ENCODE results near the gene CCL14. TPM values are rescaled to one million over a fixed set of nuclear protein-coding genes. Genes with fewer than 3 reads are reported as not detected.
"Not testable (repeated sequence)": the region's sequence is repeated elsewhere in the genome, so short reads cannot be mapped to it uniquely, and the experiment has no call there.

CCL14 gene
- total and polyA plus RNA-seq, 9 donors: 15.2 to 32.3 (median 23.2) TPM

DNA sequence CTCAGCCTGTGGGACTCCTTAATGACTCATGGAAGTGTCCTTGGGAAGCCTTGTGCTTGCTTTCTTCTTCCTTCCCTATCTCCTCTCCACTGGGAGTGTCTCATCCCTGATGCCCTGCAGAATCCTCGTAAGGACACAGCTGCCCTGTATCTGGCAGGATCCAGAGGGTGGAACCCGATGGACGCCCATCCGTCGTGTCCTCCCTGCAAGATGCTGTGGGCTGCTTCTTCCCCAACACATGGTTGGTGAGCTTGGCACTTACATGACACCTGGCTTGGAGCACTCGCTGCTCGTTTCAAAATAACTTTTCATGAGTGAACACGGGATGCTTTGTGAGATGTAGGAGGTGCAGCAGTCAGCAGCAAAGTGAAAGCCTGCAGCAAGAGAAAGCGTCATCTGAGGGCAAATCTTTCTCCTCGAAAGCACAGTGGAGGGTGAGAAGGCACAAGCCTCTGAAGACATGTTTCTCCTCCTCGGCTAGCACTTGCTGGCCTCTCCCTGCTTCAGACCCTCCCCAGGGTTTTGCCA, 11.6 kb upstream of the CCL14 start:
- no peak overlapping the region for H3K27ac ChIP-seq (ENCODE audit: low read length)
- no peaks in the 10 kb centered on the region for H3K36me3 ChIP-seq (ENCODE audit: control insufficient read depth, insufficient read depth, low read length)
- 69% methylated on average over 8 of the region's 11 CpGs for WGBS (ENCODE audit: insufficient coverage)
- H3K4me1 ChIP-seq (ENCODE audit: control insufficient read depth, insufficient read depth, low read length): no peaks in the 10 kb centered on the region
- H3K27me3 ChIP-seq (ENCODE audit: control insufficient read depth, insufficient read depth, low read length): no peaks in the 10 kb centered on the region
- no peak overlapping the region for H3K4me3 ChIP-seq (ENCODE audit: low read length)
- no peaks in the 10 kb centered on the region for H3K9me3 ChIP-seq (replicated peaks; ENCODE audit: control insufficient read depth, low read depth, low read length)
- DNase-seq: no peak

DNA sequence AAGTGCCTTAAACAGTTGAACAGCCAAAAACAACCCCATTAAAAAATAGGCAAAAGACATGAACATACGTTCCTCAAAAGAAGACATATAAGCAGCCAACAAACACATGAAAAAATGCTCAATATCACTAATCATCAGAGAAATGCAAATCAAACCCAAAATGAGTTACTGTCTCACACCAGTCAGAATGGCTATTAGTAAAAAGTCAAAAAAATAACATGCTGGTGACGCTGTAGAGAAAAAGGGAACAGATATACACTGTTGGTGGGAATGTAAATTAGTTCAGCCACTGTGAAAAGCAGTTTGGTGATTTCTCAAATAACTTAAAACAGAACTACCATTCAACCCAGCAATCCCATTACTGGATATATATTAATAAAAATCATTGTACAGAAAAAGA, 8.8 kb upstream of the CCL14 start:
- not testable (repeated sequence) for H3K4me1 ChIP-seq (ENCODE audit: control insufficient read depth, insufficient read depth, low read length); DNase-seq; H3K27ac ChIP-seq (ENCODE audit: low read length); H3K9me3 ChIP-seq (replicated peaks; ENCODE audit: control insufficient read depth, low read depth, low read length); H3K27me3 ChIP-seq (ENCODE audit: control insufficient read depth, insufficient read depth, low read length); H3K4me3 ChIP-seq (ENCODE audit: low read length); H3K36me3 ChIP-seq (ENCODE audit: control insufficient read depth, insufficient read depth, low read length)
- WGBS (ENCODE audit: insufficient coverage): no CpG with 5 or more reads among the region's 2 CpGs

DNA sequence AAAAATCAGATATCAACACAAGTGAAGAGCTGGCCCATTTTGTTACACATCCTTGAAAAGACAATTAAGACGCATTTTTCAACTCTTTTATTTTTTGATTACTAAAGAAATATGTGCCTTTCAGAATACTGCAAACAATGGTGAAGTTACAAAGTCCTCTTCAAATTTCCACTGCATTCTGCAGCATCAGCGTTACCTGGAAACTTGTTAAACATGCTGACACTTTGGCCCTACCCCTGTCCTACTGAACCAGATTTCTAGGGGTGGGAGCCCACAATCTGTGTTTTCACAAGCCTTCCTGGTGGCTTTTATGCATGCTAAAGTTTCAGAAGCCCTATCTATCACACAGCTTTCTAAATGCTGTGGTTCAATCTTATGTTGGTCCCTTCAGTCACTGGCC, 4.5 kb upstream of the CCL14 start:
- no peaks in the 10 kb centered on the region for H3K27me3 ChIP-seq (ENCODE audit: control insufficient read depth, insufficient read depth, low read length)

DNA sequence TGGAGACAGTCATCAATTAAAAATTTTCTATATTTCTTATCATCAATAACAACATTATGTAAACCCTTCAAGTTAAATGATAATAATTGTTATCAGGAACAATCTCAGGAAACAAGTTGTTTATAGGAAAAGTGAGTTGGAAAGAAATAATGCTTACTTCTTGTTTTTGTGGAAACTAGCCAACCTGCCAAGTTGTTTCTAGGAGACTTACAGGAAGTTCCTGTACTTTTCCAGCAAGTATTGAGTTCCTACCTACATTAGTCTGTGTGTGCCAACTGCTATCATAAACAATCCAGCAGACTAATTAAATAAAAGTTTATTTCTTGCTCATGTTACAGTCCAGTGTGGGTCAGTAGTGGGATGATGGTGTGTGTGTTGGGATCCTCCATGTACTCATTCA, 1.6 kb upstream of the CCL14 start:
- Histone ChIP-seq H3K4me3 (ENCODE audit: low read length) (no peak overlapping the region), H3K9me3 (replicated peaks; ENCODE audit: control insufficient read depth, low read depth, low read length) (no peaks in the 10 kb centered on the region), H3K36me3 (ENCODE audit: control insufficient read depth, insufficient read depth, low read length) (no peaks in the 10 kb centered on the region), H3K27me3 (ENCODE audit: control insufficient read depth, insufficient read depth, low read length) (no peaks in the 10 kb centered on the region), H3K4me1 (ENCODE audit: control insufficient read depth, insufficient read depth, low read length) (peaks cover 2% of the 10 kb centered on the region), H3K27ac (ENCODE audit: low read length) (peak overlapping the region; percentile 15)
- DNase-seq: peak; percentile 26

More for the DNA sequence above, 4.5 kb upstream of the CCL14 start:
- H3K27ac ChIP-seq (ENCODE audit: low read length): no peak overlapping the region
- H3K9me3 ChIP-seq (replicated peaks; ENCODE audit: control insufficient read depth, low read depth, low read length): no peaks in the 10 kb centered on the region
- H3K4me3 ChIP-seq (ENCODE audit: low read length): no peak overlapping the region
- WGBS (ENCODE audit: insufficient coverage): 60% methylated on average over 1 of the region's 2 CpGs
- H3K4me1 ChIP-seq (ENCODE audit: control insufficient read depth, insufficient read depth, low read length): peaks cover 2% of the 10 kb centered on the region
- no peak for DNase-seq
- H3K36me3 ChIP-seq (ENCODE audit: control insufficient read depth, insufficient read depth, low read length): no peaks in the 10 kb centered on the region

DNA sequence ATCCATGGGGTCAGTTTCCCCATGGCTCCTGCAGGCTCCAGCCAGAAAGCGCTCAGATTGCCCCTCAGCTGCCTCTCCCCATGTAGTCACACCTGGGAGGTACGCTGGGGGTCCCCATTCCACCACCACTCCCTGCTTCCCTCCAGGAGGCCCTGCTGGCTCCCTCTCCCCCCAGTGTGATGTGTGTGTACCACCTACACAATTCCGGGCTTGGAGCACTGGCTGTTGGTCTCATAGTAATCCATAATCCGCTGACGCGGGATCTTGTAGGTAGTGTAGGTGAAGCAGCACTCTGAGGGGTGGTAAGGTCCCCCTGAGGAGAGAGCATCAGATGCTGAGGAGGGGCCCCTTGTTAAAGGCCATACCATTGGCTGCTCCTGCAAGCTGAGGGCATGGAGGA, 2.4 kb downstream of the CCL14 start:
- Histone ChIP-seq H3K27ac (ENCODE audit: low read length) (no peak overlapping the region), H3K9me3 (replicated peaks; ENCODE audit: control insufficient read depth, low read depth, low read length) (no peaks in the 10 kb centered on the region), H3K36me3 (ENCODE audit: control insufficient read depth, insufficient read depth, low read length) (no peaks in the 10 kb centered on the region), H3K4me1 (ENCODE audit: control insufficient read depth, insufficient read depth, low read length) (peaks cover 2% of the 10 kb centered on the region), H3K27me3 (ENCODE audit: control insufficient read depth, insufficient read depth, low read length) (no peaks in the 10 kb centered on the region), H3K4me3 (ENCODE audit: low read length) (no peak overlapping the region)
- DNase-seq: no peak
- 100% methylated on average over 5 of the region's 6 CpGs for WGBS (ENCODE audit: insufficient coverage)

DNA sequence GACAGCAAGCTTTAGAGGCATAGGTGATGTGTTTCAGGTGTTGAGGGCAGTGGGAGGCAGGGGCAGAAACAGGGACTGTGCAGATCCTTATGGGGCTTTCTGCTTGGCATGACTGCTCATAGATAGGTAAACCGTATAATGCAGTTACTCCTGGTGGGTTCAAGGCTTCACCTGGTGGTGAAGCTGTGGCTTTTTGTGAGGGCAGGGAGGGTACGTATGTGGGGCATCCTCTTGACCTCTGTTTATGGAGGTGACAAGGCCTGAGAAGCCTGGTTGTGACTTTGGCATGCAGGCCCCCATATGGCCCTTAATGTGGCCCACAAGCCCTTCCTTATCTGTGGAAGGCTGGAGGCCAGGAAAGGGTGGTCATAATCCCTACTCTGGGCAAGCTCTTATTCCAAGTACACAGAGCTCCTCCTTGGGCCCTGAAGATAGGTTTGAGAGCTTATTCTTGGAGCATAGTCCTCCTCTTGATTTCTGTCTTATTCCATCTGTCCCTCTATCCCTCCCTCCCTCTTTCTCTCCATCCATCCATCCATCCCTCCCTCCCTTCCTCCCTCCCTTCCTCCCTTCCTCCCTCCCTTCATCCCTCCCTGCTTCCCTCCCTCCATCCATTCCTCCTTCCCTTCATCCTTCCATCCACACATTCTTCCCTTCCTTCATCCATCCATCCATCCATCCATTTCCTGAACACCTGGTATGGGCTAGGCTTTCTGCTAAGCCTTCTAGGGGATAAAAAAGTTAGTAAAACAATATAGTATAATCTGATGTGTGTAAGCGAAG, 3.9 kb downstream of the CCL14 start:
- peaks cover 2% of the 10 kb centered on the region for H3K4me1 ChIP-seq (ENCODE audit: control insufficient read depth, insufficient read depth, low read length)
- 100% methylated on average over 2 of the region's 3 CpGs for WGBS (ENCODE audit: insufficient coverage)
- no peak overlapping the region for H3K4me3 ChIP-seq (ENCODE audit: low read length)
- no peak for DNase-seq
- H3K27me3 ChIP-seq (ENCODE audit: control insufficient read depth, insufficient read depth, low read length): no peaks in the 10 kb centered on the region
- H3K9me3 ChIP-seq (replicated peaks; ENCODE audit: control insufficient read depth, low read depth, low read length): no peaks in the 10 kb centered on the region
- H3K27ac ChIP-seq (ENCODE audit: low read length): no peak overlapping the region
- H3K36me3 ChIP-seq (ENCODE audit: control insufficient read depth, insufficient read depth, low read length): no peaks in the 10 kb centered on the region

DNA sequence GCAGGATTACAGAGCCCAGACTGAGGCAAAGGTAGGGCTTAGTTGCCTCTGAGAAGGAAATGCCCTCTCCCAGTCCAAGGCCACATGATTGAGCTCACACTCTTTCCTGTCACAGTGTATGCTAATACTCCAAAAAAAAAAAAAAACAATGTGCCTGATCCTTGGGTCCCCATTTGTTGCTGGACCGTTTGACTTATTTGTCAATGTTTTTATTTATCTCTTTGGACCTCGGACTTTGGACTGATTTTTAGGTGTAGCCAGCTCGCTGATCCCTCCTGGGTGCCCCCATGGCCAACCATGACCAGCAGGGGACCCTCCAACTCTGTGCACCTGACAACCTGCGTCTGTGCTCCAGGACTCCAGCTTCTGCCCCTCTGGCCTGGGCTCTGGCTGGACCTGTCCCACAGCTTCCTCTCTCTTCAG, 4.6 kb downstream of the CCL14 start:
- no peaks in the 10 kb centered on the region for H3K27me3 ChIP-seq (ENCODE audit: control insufficient read depth, insufficient read depth, low read length)
- H3K36me3 ChIP-seq (ENCODE audit: control insufficient read depth, insufficient read depth, low read length): no peaks in the 10 kb centered on the region
- H3K27ac ChIP-seq (ENCODE audit: low read length): no peak overlapping the region
- DNase-seq: no peak
- H3K4me1 ChIP-seq (ENCODE audit: control insufficient read depth, insufficient read depth, low read length): peaks cover 2% of the 10 kb centered on the region
- H3K4me3 ChIP-seq (ENCODE audit: low read length): no peak overlapping the region
- WGBS (ENCODE audit: insufficient coverage): 86% methylated on average over 4 of the region's 4 CpGs
- no peaks in the 10 kb centered on the region for H3K9me3 ChIP-seq (replicated peaks; ENCODE audit: control insufficient read depth, low read depth, low read length)

DNA sequence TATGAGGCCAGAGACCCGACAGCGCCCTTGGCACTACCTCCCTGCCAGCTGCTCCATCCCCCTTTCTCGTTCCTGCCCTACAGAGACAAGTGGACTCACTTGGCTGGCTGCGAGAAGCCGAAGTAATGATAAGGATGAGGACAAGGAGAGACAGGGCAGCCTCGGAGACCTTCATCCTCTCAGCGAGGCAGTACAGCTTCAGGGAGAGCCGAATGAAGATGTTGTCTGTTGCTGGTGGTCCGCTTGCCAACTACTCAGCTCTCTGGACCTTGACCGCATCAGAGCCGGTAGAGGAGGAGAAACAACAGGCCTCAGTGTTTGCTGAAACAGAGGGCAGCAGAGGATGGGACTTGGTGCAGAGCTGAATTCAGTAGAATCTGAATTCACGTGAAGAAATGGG, 5.3 kb downstream of the CCL14 start, which contains the start of gene CCL16:
Gene CCL16, minus strand, starts transcription at position 252 of the 400 bp plus-strand sequence. Its CDS starts 77 bp downstream, at position 175.
- H3K36me3 ChIP-seq (ENCODE audit: control insufficient read depth, insufficient read depth, low read length): no peaks in the 10 kb centered on the region
- H3K27me3 ChIP-seq (ENCODE audit: control insufficient read depth, insufficient read depth, low read length): no peaks in the 10 kb centered on the region
- H3K4me1 ChIP-seq (ENCODE audit: control insufficient read depth, insufficient read depth, low read length): no peaks in the 10 kb centered on the region
- no peaks in the 10 kb centered on the region for H3K9me3 ChIP-seq (replicated peaks; ENCODE audit: control insufficient read depth, low read depth, low read length)
- DNase-seq: no peak
- no peak within 1 kb of the TSS for H3K27ac ChIP-seq (ENCODE audit: low read length)
- 90% methylated on average over 5 of the region's 12 CpGs for WGBS (ENCODE audit: insufficient coverage)
- H3K4me3 ChIP-seq (ENCODE audit: low read length): no peak within 1 kb of the TSS

DNA sequence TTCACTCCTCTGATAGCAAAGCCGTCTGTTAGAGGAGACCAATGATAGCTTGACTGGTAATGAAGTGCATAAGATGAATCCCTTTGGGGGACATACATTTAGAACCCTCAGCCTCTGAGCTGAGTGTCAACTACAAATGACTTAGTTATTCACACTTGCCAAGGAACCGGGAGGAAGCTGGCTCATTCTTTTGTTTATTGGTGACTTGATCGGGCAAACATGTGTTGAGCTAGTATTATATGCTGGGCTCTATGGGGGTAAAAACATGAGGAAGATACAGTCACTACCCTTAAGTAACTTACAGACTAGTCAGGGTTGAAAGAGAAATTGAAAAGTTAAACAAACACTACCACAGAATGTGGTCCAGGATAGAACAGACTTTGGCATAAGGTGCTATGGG, 8.2 kb downstream of the CCL14 start:
- no peaks in the 10 kb centered on the region for H3K9me3 ChIP-seq (replicated peaks; ENCODE audit: control insufficient read depth, low read depth, low read length)
- no peaks in the 10 kb centered on the region for H3K36me3 ChIP-seq (ENCODE audit: control insufficient read depth, insufficient read depth, low read length)
- no peak overlapping the region for H3K27ac ChIP-seq (ENCODE audit: low read length)
- H3K4me3 ChIP-seq (ENCODE audit: low read length): no peak overlapping the region
- no peak for DNase-seq
- WGBS (ENCODE audit: insufficient coverage): no CpG with 5 or more reads among the region's 3 CpGs
- no peaks in the 10 kb centered on the region for H3K4me1 ChIP-seq (ENCODE audit: control insufficient read depth, insufficient read depth, low read length)
- H3K27me3 ChIP-seq (ENCODE audit: control insufficient read depth, insufficient read depth, low read length): no peaks in the 10 kb centered on the region

DNA sequence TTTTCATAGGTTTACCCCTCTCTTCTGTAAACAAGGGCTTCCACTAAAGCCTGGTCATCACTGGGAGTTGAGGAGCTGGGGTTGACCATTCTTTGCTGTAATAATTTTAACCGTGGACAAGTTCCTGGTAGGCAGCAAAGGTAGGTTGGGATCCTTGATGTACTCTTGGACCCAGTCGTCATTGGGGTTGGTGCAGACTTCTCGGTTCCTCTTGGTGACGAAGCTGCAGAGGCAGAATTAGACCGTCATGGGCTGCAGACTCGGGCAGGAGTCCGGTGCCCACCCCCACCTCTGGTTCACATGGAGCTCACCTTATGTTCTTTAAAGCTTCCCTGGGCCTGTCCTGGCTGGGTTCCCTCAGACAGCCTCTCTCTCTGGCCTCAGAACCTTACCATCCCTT, 9.0 kb downstream of the CCL14 start:
- Histone ChIP-seq H3K36me3 (ENCODE audit: control insufficient read depth, insufficient read depth, low read length) (no peaks in the 10 kb centered on the region), H3K4me3 (ENCODE audit: low read length) (no peak overlapping the region), H3K9me3 (replicated peaks; ENCODE audit: control insufficient read depth, low read depth, low read length) (no peaks in the 10 kb centered on the region), H3K27me3 (ENCODE audit: control insufficient read depth, insufficient read depth, low read length) (no peaks in the 10 kb centered on the region), H3K4me1 (ENCODE audit: control insufficient read depth, insufficient read depth, low read length) (no peaks in the 10 kb centered on the region), H3K27ac (ENCODE audit: low read length) (no peak overlapping the region)
- DNase-seq: no peak
- 92% methylated on average over 6 of the region's 7 CpGs for WGBS (ENCODE audit: insufficient coverage)
